GM23338 (cell line): ENCODE measurements around the gene AGMAT. TPM values are rescaled to one million over a fixed set of nuclear protein-coding genes. Genes with fewer than 3 reads are reported as not detected.

Source experiments
- ATAC-seq: fragments of 200-7000 bp; cut with Tn5 transposase; 3 replicates; pipeline ENCODE4 v1.9.1; 2020
- DNase-seq: peaks from one replicate; pipeline ENCODE4 v3.0.0-alpha.2; 2015; ENCODE audit warnings: low spot score
- H2AFZ ChIP-seq: fragments of 200-600 bp; sonication (generic); 2 replicates; pipeline ENCODE4 v1.8.0; 2016; ENCODE audit warnings: antibody characterized with exemption, mild to moderate bottlenecking, moderate library complexity
- H3F3A ChIP-seq: fragments of 200-600 bp; sonication (generic); replicated peaks from 2 replicates; pipeline ENCODE4 v1.8.0; 2017; ENCODE audit warnings: antibody characterized with exemption, mixed run types, low read depth
- H3K27ac ChIP-seq: fragments of 200-600 bp; sonication (generic); 2 replicates; pipeline ENCODE4 v1.6.1; 2016; ENCODE audit warnings: low read depth
- H3K27me3 ChIP-seq: fragments of 200-600 bp; sonication (generic); 2 replicates; pipeline ENCODE4 v1.8.0; 2016; ENCODE audit warnings: mild to moderate bottlenecking, mixed run types, moderate library complexity; ENCODE audit not compliant: insufficient read depth
- H3K36me3 ChIP-seq: fragments of 200-600 bp; sonication (generic); 2 replicates; pipeline ENCODE4 v1.8.0; 2016; ENCODE audit warnings: mild to moderate bottlenecking; ENCODE audit not compliant: insufficient read depth
- H3K4me1 ChIP-seq: fragments of 200-600 bp; sonication (generic); 2 replicates; pipeline ENCODE4 v1.8.0; 2016; ENCODE audit warnings: mild to moderate bottlenecking, moderate library complexity; ENCODE audit not compliant: insufficient read depth
- H3K4me2 ChIP-seq: fragments of 200-600 bp; sonication (generic); 2 replicates; pipeline ENCODE4 v1.7.1; 2017; ENCODE audit warnings: mixed run types
- H3K4me3 ChIP-seq: fragments of 200-600 bp; sonication (generic); 2 replicates; pipeline ENCODE4 v1.6.1; 2016; ENCODE audit warnings: mixed run types
- H3K79me2 ChIP-seq: fragments of 200-600 bp; sonication (generic); replicated peaks from 2 replicates; pipeline ENCODE4 v1.8.0; 2017; ENCODE audit warnings: mild to moderate bottlenecking; ENCODE audit not compliant: insufficient read depth
- H3K9me2 ChIP-seq: fragments of 200-600 bp; sonication (generic); 2 replicates; pipeline ENCODE4 v1.8.0; 2017; ENCODE audit not compliant: insufficient read depth
- H4K20me1 ChIP-seq: fragments of 200-600 bp; sonication (generic); replicated peaks from 2 replicates; pipeline ENCODE4 v1.8.0; 2017; ENCODE audit warnings: mild to moderate bottlenecking; ENCODE audit not compliant: insufficient read depth
- H3K27ac Mint-ChIP-seq: 2 replicates; pipeline ENCODE4 v1.8.0; 2020; ENCODE audit warnings: inconsistent platforms, mild to moderate bottlenecking, moderate library complexity, mixed read lengths
- H3K27me3 Mint-ChIP-seq: 3 replicates; pipeline ENCODE4 v1.8.0; 2022; ENCODE audit warnings: low read depth, mild to moderate bottlenecking, moderate library complexity, mixed read lengths, inconsistent platforms; ENCODE audit not compliant: insufficient read depth, poor library complexity
- H3K36me3 Mint-ChIP-seq: 3 replicates; pipeline ENCODE4 v1.8.0; 2021; ENCODE audit warnings: low read depth, mild to moderate bottlenecking, inconsistent platforms, moderate library complexity, mixed read lengths
- H3K4me1 Mint-ChIP-seq: 3 replicates; pipeline ENCODE4 v1.8.0; 2020; ENCODE audit warnings: mild to moderate bottlenecking, inconsistent platforms, mixed read lengths
- H3K4me3 Mint-ChIP-seq: 3 replicates; pipeline ENCODE4 v1.8.0; 2021; ENCODE audit warnings: moderate library complexity, mild to moderate bottlenecking, inconsistent platforms, mixed read lengths
- H3K9me3 Mint-ChIP-seq: 3 replicates; pipeline ENCODE4 v1.8.0; 2020; ENCODE audit warnings: moderate library complexity, mild to moderate bottlenecking, inconsistent platforms, mixed read lengths
- CREB1 ChIP-seq: fragments of 250-450 bp; sonication (Bioruptor Pico); IDR thresholded peaks from 2 replicates; pipeline ENCODE4 v1.5.0; 2020; ENCODE audit warnings: low read depth, mild to moderate bottlenecking, moderate library complexity
- CTCF ChIP-seq, 2 experiments: fragments of 200-600 bp in 1 of 2; sonication (generic) in 1 of 2; conservative IDR thresholded peaks; 2 replicates each; pipeline versions ENCODE4 v1.5.1 to v1.6.1; 2016 to 2017; ENCODE audit warnings: antibody characterized with exemption in 2 of 2, low read depth in 2 of 2, mild to moderate bottlenecking in 2 of 2, moderate library complexity in 1 of 2
- ETS1 ChIP-seq: IDR thresholded peaks from 2 replicates; pipeline ENCODE4 v1.6.1; 2016; ENCODE audit warnings: antibody characterized with exemption
- EZH2 ChIP-seq: fragments of 200-600 bp; sonication (generic); IDR thresholded peaks from one replicate; pipeline ENCODE4 v1.8.0; 2017; ENCODE audit warnings: antibody characterized with exemption, mild to moderate bottlenecking, low read depth; ENCODE audit not compliant: unreplicated experiment
- EZH2phosphoT487 ChIP-seq: fragments of 200-600 bp; sonication (generic); IDR thresholded peaks from one replicate; pipeline ENCODE4 v1.8.1; 2018; ENCODE audit warnings: antibody characterized with exemption; ENCODE audit not compliant: unreplicated experiment
- JUNB ChIP-seq: IDR thresholded peaks from one replicate; pipeline ENCODE4 v1.6.1; 2016; ENCODE audit warnings: antibody characterized with exemption; ENCODE audit not compliant: unreplicated experiment
- NANOG ChIP-seq: IDR thresholded peaks from 2 replicates; pipeline ENCODE4 v1.6.1; 2016; ENCODE audit warnings: antibody characterized with exemption, borderline replicate concordance
- POLR2AphosphoS5 ChIP-seq: IDR thresholded peaks from 2 replicates; pipeline ENCODE4 v1.6.1; 2016; ENCODE audit warnings: antibody characterized with exemption, low read depth
- REST ChIP-seq: IDR thresholded peaks from one replicate; pipeline ENCODE4 v1.6.1; 2018; ENCODE audit warnings: antibody characterized with exemption; ENCODE audit not compliant: unreplicated experiment
- STAT1 ChIP-seq: IDR thresholded peaks from one replicate; pipeline ENCODE4 v1.6.1; 2016; ENCODE audit warnings: antibody characterized with exemption; ENCODE audit not compliant: unreplicated experiment
- ZNF331 ChIP-seq: fragments of 250-450 bp; sonication (Bioruptor Pico); IDR thresholded peaks from 2 replicates; pipeline ENCODE4 v1.5.0; 2020; ENCODE audit warnings: low read depth, mild to moderate bottlenecking, moderate library complexity
- polyA plus RNA-seq: library from polyadenylated mRNA; unstranded; fragments of >200 nt; fragmentation: Nextera tagmentation; extraction: Ambion mirVana; gene quantifications from 2 replicates; pipeline ENCODE4 v1.2.1, GENCODE V29; 2016
- total RNA-seq: library from RNA; depleted of rRNA; stranded (reverse); fragments of >200 nt; shearing (Covaris generic); gene quantifications from 2 replicates; pipeline ENCODE4 v1.2.3, GENCODE V29; 2014

The AGMAT gene
- total and polyA plus RNA-seq, 2 experiments from 2014 or later: 1.8 to 7.4 TPM

- no peaks in the 10 kb centered on the region for H3K9me2 ChIP-seq
- no peak overlapping the region for H3K4me3 Mint-ChIP-seq
- no peak overlapping the region for H2AFZ ChIP-seq
- no peak overlapping the region for H3K4me3 ChIP-seq
- H3K36me3 ChIP-seq: peaks cover 25% of the 10 kb centered on the region
- ATAC-seq (no peak), DNase-seq (no peak)
- no peak overlapping the region for H3K27ac Mint-ChIP-seq
- H3K4me1 ChIP-seq: no peaks in the 10 kb centered on the region
- peaks cover 4% of the 10 kb centered on the region for H3K27me3 Mint-ChIP-seq
- no peaks in the 10 kb centered on the region for H3K79me2 ChIP-seq
- H4K20me1 ChIP-seq: peaks cover 6% of the 10 kb centered on the region; the same call in 1 of the 2 replicates
- no peaks in the 10 kb centered on the region for H3F3A ChIP-seq
- H3K9me3 Mint-ChIP-seq: no peaks in the 10 kb centered on the region
- no peak for TF ChIP-seq JUNB
- no peak for TF ChIP-seq NANOG
- H3K27ac ChIP-seq: no peak overlapping the region
- no peaks in the 10 kb centered on the region for H3K27me3 ChIP-seq
- H3K36me3 Mint-ChIP-seq: peaks cover 36% of the 10 kb centered on the region; the same call in 2 of the 3 replicates
- H3K4me1 Mint-ChIP-seq: 0 out of 3 replicates have a peak, but pooled peaks cover 3% of the 10 kb centered on the region
- H3K4me2 ChIP-seq: no peak overlapping the region
Measured at GRCh38 chr1:15571266-15571665, 13.6 kb downstream of the AGMAT start.

- Histone ChIP-seq H3K27me3 (no peaks in the 10 kb centered on the region), H3F3A (no peaks in the 10 kb centered on the region), H3K36me3 (peaks cover 25% of the 10 kb centered on the region), H3K4me3 (no peak overlapping the region), H3K79me2 (no peaks in the 10 kb centered on the region), H3K4me1 (no peaks in the 10 kb centered on the region), H3K4me2 (no peak overlapping the region), H3K9me2 (no peaks in the 10 kb centered on the region), H2AFZ (no peak overlapping the region), H4K20me1 (peaks cover 6% of the 10 kb centered on the region; the same call in 1 of the 2 replicates), H3K27ac (no peak overlapping the region)
- H3K36me3 Mint-ChIP-seq: peaks cover 40% of the 10 kb centered on the region; the same call in 2 of the 3 replicates
- H3K27ac Mint-ChIP-seq: no peak overlapping the region
- peaks cover 4% of the 10 kb centered on the region for H3K27me3 Mint-ChIP-seq
- DNase-seq: no peak
- TF ChIP-seq POLR2AphosphoS5: no peak
- TF ChIP-seq EZH2phosphoT487: no peak
- no peak for TF ChIP-seq CTCF (conservative IDR thresholded peaks at IDR 0.05; ENCODE audit: low read depth in 2 of 2)
- H3K4me1 Mint-ChIP-seq: 0 out of 3 replicates have a peak, but pooled peaks cover 3% of the 10 kb centered on the region
- no peak overlapping the region for H3K4me3 Mint-ChIP-seq
- ATAC-seq: no peak
- no peaks in the 10 kb centered on the region for H3K9me3 Mint-ChIP-seq
Measured at GRCh38 chr1:15570861-15571260, 14.0 kb downstream of the AGMAT start.

GRCh38 chr1:15568387-15569073, 16.3 kb downstream of the AGMAT start:
- Histone ChIP-seq H3F3A (no peaks in the 10 kb centered on the region), H3K36me3 (peaks cover 36% of the 10 kb centered on the region), H3K9me2 (no peaks in the 10 kb centered on the region), H2AFZ (no peak overlapping the region), H3K79me2 (no peaks in the 10 kb centered on the region), H3K27me3 (no peaks in the 10 kb centered on the region), H3K4me3 (no peak overlapping the region), H3K4me1 (no peaks in the 10 kb centered on the region), H3K4me2 (no peak overlapping the region), H3K27ac (no peak overlapping the region), H4K20me1 (peaks cover 6% of the 10 kb centered on the region; the same call in 1 of the 2 replicates)
- ATAC-seq (no peak), DNase-seq (no peak)
- Mint-ChIP-seq H3K4me3 (no peak overlapping the region), H3K27me3 (peaks cover 7% of the 10 kb centered on the region), H3K4me1 (0 out of 3 replicates have a peak, but pooled peaks cover 3% of the 10 kb centered on the region), H3K27ac (no peak overlapping the region), H3K9me3 (no peaks in the 10 kb centered on the region), H3K36me3 (peaks cover 56% of the 10 kb centered on the region)
- TF ChIP-seq EZH2phosphoT487 (no peak), REST (no peak), EZH2 (no peak), JUNB (no peak), CREB1 (CRISPR knock-in tag) (no peak), STAT1 (no peak), NANOG (no peak), ZNF331 (CRISPR knock-in tag) (no peak), POLR2AphosphoS5 (no peak), ETS1 (no peak)
